NT2/D1 (cell line): ENCODE measurements around the gene PLXNB2.

Source experiments
- YY1 ChIP-seq: IDR thresholded peaks from 2 replicates; pipeline ENCODE4 v1.6.1; 2011; ENCODE audit not compliant: insufficient read length, insufficient read depth
- ZNF274 ChIP-seq: IDR thresholded peaks from 2 replicates; pipeline ENCODE4 v1.6.1; 2011; ENCODE audit warnings: mild to moderate bottlenecking, low read depth, low read length

DNA sequence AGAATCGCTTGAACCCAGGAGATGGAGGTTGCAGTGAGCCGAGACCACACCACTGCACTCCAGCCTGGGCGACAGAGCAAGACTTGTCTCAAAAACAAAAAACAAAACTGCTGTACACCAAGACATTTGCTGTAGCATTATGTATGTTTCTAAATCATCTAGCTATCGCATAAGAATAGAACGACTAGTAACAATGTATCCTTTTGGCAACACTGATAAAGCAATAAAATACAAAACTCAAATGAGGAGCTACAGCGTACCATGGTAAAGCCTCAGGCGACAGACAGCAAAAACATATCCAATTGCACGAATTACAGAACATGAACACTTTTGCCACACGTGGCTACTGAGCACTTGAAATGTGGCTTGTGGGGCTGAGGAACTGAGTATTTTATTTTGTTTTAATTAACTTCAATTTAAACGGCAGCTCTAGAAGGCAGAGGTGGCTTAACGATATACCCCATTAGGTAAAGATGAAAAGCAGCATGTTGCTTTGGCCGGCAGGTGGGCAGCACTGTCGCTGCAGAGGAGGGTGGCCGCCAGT is 65.0 kb downstream of the PLXNB2 start:
- TF ChIP-seq ZNF274 (no peak), YY1 (no peak)
